ENCODE data around the gene CACNA2D1. TPM values are rescaled to one million over a fixed set of nuclear protein-coding genes. Genes with fewer than 3 reads are reported as not detected.

The CACNA2D1 gene
- total and polyA plus RNA-seq, 4 donors, result 1.1 to 33.4 (median 6.5) TPM

DNA sequence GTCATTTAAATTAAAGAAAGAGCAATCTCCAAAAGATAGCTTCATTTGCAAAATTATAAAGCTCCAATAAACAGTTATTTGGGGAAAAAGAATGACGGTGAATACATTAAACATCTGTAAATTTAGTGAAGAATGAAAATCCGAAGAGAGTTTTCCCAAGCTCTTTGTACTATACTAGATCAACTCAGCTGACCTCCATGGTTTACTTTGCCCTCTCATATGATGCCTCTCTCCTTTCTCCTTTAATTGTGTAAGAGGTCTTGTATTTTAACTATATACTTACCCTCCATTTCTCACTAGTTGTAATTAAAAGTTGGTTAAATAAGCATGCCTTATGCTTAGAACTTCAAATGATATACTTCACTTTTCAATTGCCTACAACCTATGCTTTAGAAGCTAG, 125.8 kb downstream of the CACNA2D1 start:
- H3K9me3 ChIP-seq (ENCODE audit: control insufficient read depth in 4 of 4, insufficient read depth in 3 of 4, low read length in 3 of 4), result no peaks in the 10 kb centered on the region
- DNase-seq (no peak), ATAC-seq (ENCODE audit: insufficient read depth, low FRiP score) (no peak)
- peaks cover 1 to 11% (median 4%) of the 10 kb centered on the region in 5 donors for H3K4me1 ChIP-seq (ENCODE audit: control insufficient read depth in 5 of 5, insufficient read depth in 5 of 5, low read length in 5 of 5)
- H3K27ac ChIP-seq (ENCODE audit: low read depth in 1 of 2, low read length in 1 of 2), result no peak overlapping the region
- TF ChIP-seq, protein P1, sequence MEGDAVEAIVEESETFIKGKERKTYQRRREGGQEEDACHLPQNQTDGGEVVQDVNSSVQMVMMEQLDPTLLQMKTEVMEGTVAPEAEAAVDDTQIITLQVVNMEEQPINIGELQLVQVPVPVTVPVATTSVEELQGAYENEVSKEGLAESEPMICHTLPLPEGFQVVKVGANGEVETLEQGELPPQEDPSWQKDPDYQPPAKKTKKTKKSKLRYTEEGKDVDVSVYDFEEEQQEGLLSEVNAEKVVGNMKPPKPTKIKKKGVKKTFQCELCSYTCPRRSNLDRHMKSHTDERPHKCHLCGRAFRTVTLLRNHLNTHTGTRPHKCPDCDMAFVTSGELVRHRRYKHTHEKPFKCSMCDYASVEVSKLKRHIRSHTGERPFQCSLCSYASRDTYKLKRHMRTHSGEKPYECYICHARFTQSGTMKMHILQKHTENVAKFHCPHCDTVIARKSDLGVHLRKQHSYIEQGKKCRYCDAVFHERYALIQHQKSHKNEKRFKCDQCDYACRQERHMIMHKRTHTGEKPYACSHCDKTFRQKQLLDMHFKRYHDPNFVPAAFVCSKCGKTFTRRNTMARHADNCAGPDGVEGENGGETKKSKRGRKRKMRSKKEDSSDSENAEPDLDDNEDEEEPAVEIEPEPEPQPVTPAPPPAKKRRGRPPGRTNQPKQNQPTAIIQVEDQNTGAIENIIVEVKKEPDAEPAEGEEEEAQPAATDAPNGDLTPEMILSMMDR (IDR thresholded peaks at IDR 0.05; ENCODE audit: control extremely low read depth, extremely low read depth), result no peak
- 82 to 87% methylated on average over 2 of the region's 2 CpGs for WGBS, 2 donors
- no peak overlapping the region for H3K9ac ChIP-seq (ENCODE audit: insufficient read depth in 1 of 2, low read length in 2 of 2)
- no peaks in the 10 kb centered on the region for H3K27me3 ChIP-seq (ENCODE audit: control insufficient read depth in 3 of 3, insufficient read depth in 3 of 3, low read length in 2 of 3)
- no peak overlapping the region for H3K4me3 ChIP-seq
- H3K36me3 ChIP-seq (ENCODE audit: control insufficient read depth in 4 of 4, insufficient read depth in 4 of 4, low read length in 4 of 4), result no peaks in the 10 kb centered on the region

DNA sequence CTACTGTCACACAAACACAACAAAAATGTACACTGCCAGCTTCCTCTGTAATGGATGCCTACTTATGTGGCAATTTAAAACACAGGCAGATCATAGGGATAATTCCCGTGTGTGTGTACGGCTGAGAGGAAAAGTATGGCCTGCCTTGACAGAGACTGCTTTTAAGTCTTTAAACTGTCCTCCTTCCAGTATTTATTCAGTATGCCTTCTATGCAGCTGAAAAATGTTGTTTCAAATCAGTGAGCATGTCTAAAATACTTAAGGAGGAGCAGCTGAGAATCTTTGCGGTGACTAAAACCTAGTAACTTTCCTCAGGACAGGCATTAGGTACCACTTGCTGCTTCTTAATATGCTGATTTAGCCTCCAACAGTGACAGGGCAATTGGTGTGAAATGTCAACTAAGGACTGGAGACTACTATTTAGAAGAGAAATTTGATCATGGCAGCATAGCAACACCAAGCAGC, 126.3 kb downstream of the CACNA2D1 start:
- H3K27me3 ChIP-seq (ENCODE audit: control insufficient read depth in 3 of 3, insufficient read depth in 3 of 3, low read length in 2 of 3), result no peaks in the 10 kb centered on the region
- WGBS, 2 donors, result 90% methylated on average over 3 of the region's 3 CpGs
- no peak overlapping the region for H3K9ac ChIP-seq (ENCODE audit: insufficient read depth in 1 of 2, low read length in 2 of 2)
- TF ChIP-seq, protein P1 (IDR thresholded peaks at IDR 0.05; ENCODE audit: control extremely low read depth, extremely low read depth), result no peak
- no peak overlapping the region for H3K4me3 ChIP-seq
- H3K4me1 ChIP-seq (ENCODE audit: control insufficient read depth in 5 of 5, insufficient read depth in 5 of 5, low read length in 5 of 5), result peaks cover 1 to 11% (median 4%) of the 10 kb centered on the region in 5 donors
- DNase-seq, result no peak
- H3K27ac ChIP-seq (ENCODE audit: low read depth in 1 of 2, low read length in 1 of 2), result no peak overlapping the region
- no peaks in the 10 kb centered on the region for H3K36me3 ChIP-seq (ENCODE audit: control insufficient read depth in 4 of 4, insufficient read depth in 4 of 4, low read length in 4 of 4)
- H3K9me3 ChIP-seq (ENCODE audit: control insufficient read depth in 4 of 4, insufficient read depth in 3 of 4, low read length in 3 of 4), result no peaks in the 10 kb centered on the region
- ATAC-seq (ENCODE audit: insufficient read depth, low FRiP score), result no peak

DNA sequence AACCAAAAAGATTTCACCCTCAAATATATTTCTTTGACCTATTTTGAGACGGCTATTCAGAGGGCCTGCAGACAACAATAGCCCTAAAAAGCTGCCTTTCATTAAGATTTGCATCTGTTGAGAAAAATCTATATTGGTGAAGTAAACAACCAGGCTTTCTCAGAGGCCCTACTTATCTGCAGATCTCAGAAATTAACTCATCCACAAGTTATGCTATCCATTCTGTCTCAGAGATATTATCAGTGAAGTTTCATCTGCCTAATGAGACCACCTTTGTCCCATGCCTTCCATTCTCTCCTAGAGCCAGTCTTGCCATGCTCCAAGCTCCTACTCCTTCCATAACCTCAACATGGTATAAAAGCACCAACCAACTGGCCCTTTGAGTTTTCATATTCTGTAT, 130.3 kb downstream of the CACNA2D1 start:
- no peak overlapping the region for H3K9ac ChIP-seq (ENCODE audit: insufficient read depth in 1 of 2, low read length in 2 of 2)
- H3K36me3 ChIP-seq (ENCODE audit: control insufficient read depth in 4 of 4, insufficient read depth in 4 of 4, low read length in 4 of 4), result no peaks in the 10 kb centered on the region
- no peak overlapping the region for H3K4me3 ChIP-seq
- DNase-seq (no peak), ATAC-seq (ENCODE audit: insufficient read depth, low FRiP score) (no peak)
- WGBS, 2 donors, result 91 to 92% methylated on average over 1 of the region's 1 CpG
- H3K9me3 ChIP-seq (ENCODE audit: control insufficient read depth in 4 of 4, insufficient read depth in 3 of 4, low read length in 3 of 4), result peaks cover 0 to 3% (median under 1%) of the 10 kb centered on the region in 4 donors
- TF ChIP-seq, protein P1 (IDR thresholded peaks at IDR 0.05; ENCODE audit: control extremely low read depth, extremely low read depth), result no peak
- H3K4me1 ChIP-seq (ENCODE audit: control insufficient read depth in 5 of 5, insufficient read depth in 5 of 5, low read length in 5 of 5), result peaks cover 0 to 5% (median 0%) of the 10 kb centered on the region in 5 donors
- no peaks in the 10 kb centered on the region for H3K27me3 ChIP-seq (ENCODE audit: control insufficient read depth in 3 of 3, insufficient read depth in 3 of 3, low read length in 2 of 3)
- no peak overlapping the region for H3K27ac ChIP-seq (ENCODE audit: low read depth in 1 of 2, low read length in 1 of 2)

DNA sequence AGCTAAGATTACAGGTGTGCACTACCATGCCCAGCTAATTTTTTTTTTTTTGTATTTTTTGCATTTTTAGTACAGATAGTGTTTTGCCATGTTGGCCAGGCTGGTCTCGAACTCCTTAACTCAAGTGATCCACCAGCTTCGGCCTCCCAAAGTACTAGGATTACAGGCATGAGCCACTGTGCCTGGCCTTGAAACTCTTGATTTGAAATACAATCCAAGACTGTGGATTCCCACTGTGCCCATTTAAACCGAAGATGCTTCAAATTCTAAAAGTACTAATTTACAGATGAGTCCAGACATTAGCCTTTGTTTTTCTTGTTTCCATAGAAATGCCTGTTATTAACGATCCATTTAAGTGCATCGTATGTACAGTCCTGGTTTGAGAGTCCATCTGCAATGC, 130.9 kb downstream of the CACNA2D1 start:
- ATAC-seq (ENCODE audit: insufficient read depth, low FRiP score) (no peak), DNase-seq (no peak)
- Histone ChIP-seq H3K9ac (ENCODE audit: insufficient read depth in 1 of 2, low read length in 2 of 2) (no peak overlapping the region), H3K9me3 (ENCODE audit: control insufficient read depth in 4 of 4, insufficient read depth in 3 of 4, low read length in 3 of 4) (peaks cover 0 to 3% (median under 1%) of the 10 kb centered on the region in 4 donors), H3K4me3 (no peak overlapping the region), H3K27me3 (ENCODE audit: control insufficient read depth in 3 of 3, insufficient read depth in 3 of 3, low read length in 2 of 3) (no peaks in the 10 kb centered on the region), H3K36me3 (ENCODE audit: control insufficient read depth in 4 of 4, insufficient read depth in 4 of 4, low read length in 4 of 4) (no peaks in the 10 kb centered on the region), H3K27ac (ENCODE audit: low read depth in 1 of 2, low read length in 1 of 2) (no peak overlapping the region), H3K4me1 (ENCODE audit: control insufficient read depth in 5 of 5, insufficient read depth in 5 of 5, low read length in 5 of 5) (peaks cover 0 to 5% (median 0%) of the 10 kb centered on the region in 5 donors)
- 88 to 95% methylated on average over 5 of the region's 5 CpGs for WGBS, 2 donors
- TF ChIP-seq, protein P1 (IDR thresholded peaks at IDR 0.05; ENCODE audit: control extremely low read depth, extremely low read depth), result no peak

All from lung (tissue), 12 donors.